Left colon (tissue), 2 donors: ENCODE data around the gene ADAM10. TPM values are rescaled to one million over a fixed set of nuclear protein-coding genes. Genes with fewer than 3 reads are reported as not detected.

Source experiments
- total RNA-seq, 2 donors: library from RNA; stranded (reverse); fragmentation: NEBNext Ultra II Directional; extraction: Animal tissue kit (Norgen Biotek cat#: 25700); gene quantifications; one replicate each; pipeline ENCODE4 v1.2.1, GENCODE V29; 2021
- donor health status: DM: no; HTN: no; CAD: no.
- donor health status: DM: yes; HTN: yes; CAD: no.

Gene ADAM10
- total RNA-seq, 2 donors from 2014 or later: 138 to 183 TPM

Other genes starting within 250 kb of the ADAM10 start
- 10 to 100 TPM in 1 of 2 donors, 1 to 10 TPM in 1; 9.0 to 14.1 TPM for gene MINDY2, start 21.6 kb upstream of the ADAM10 start, total RNA-seq
- 10 to 100 TPM; 68.3 to 87.5 TPM for gene SLTM, start 184.0 kb upstream of the ADAM10 start, total RNA-seq
- 10 to 100 TPM; 27.0 to 31.1 TPM for gene RNF111, start 238.0 kb upstream of the ADAM10 start, total RNA-seq